Endothelial cell of umbilical vein (primary cell): ENCODE measurements around the gene CTNNA2. TPM values are rescaled to one million over a fixed set of nuclear protein-coding genes. Genes with fewer than 3 reads are reported as not detected.

ENCODE experiments used
- Bru-seq: library from RNA; stranded (reverse); fragments of 400-500 nt; gene quantifications from one replicate; lab custom pipeline; 2021; lab: Mats Ljungman, UMichigan
- BruChase-seq, 2 experiments: library from RNA; stranded (reverse); fragments of 400-500 nt; gene quantifications; one replicate each; lab custom pipeline; 2021; lab: Mats Ljungman, UMichigan
- BruUV-seq: library from RNA; stranded (reverse); fragments of 400-500 nt; replicated peaks from 2 replicates; lab custom pipeline; 2021; lab: Mats Ljungman, UMichigan
- CTCF ChIA-PET: fragments of 300-600, 350-600 bp; sonication (Branson Sonifier 250); formaldehyde crosslinking; loops from one replicate; lab custom pipeline; 2021; ENCODE audit warnings: antibody characterized with exemption, inconsistent platforms; lab: Charles Lee
- POLR2A ChIA-PET: fragments of 300-600, 350-600 bp; sonication (Branson Sonifier 250); formaldehyde crosslinking; loops from one replicate; lab custom pipeline; 2021; ENCODE audit warnings: antibody characterized with exemption, inconsistent platforms; lab: Charles Lee
- DNase-seq: peaks from one replicate; pipeline ENCODE4 v3.0.0-alpha.2; 2011; ENCODE audit warnings: low read depth, low spot score
- FAIRE-seq: peaks from 2 replicates; lab custom pipeline; 2011; peaks lifted over from hg19 to GRCh38; lab: Jason Lieb, UNC
- H2AFZ ChIP-seq: 2 replicates; pipeline ENCODE4 v1.6.0; 2012; ENCODE audit warnings: low read depth, low read length, control low read depth, inconsistent platforms
- H3K27ac ChIP-seq: 2 replicates; pipeline ENCODE4 v1.5.1; 2011; ENCODE audit warnings: low read depth, mild to moderate bottlenecking, control low read depth, low read length, moderate library complexity; ENCODE audit not compliant: insufficient read depth
- H3K27me3 ChIP-seq, 2 experiments: 2 replicates each; pipeline versions ENCODE4 v1.6.0 to v1.6.1; 2011; ENCODE audit warnings: low read length in 2 of 2, mixed read lengths in 1 of 2; ENCODE audit not compliant: control insufficient read depth in 2 of 2, insufficient read depth in 2 of 2
- H3K36me3 ChIP-seq, 2 experiments: 2 replicates in 1 of 2; 3 replicates in 1 of 2; pipeline ENCODE4 v1.5.1; 2011; ENCODE audit warnings: low read length in 2 of 2, mild to moderate bottlenecking in 1 of 2, moderate library complexity in 1 of 2; ENCODE audit not compliant: control insufficient read depth in 2 of 2, insufficient read depth in 2 of 2; ENCODE audit errors: extremely low read depth in 1 of 2
- H3K4me1 ChIP-seq: 3 replicates; pipeline ENCODE4 v1.5.1; 2011; ENCODE audit warnings: mild to moderate bottlenecking, low read length; ENCODE audit not compliant: control insufficient read depth, insufficient read depth; ENCODE audit errors: extremely low read depth
- H3K4me2 ChIP-seq: 2 replicates; pipeline ENCODE4 v1.6.1; 2011; ENCODE audit warnings: low read length, control low read depth, mixed read lengths; ENCODE audit not compliant: insufficient read depth
- H3K4me3 ChIP-seq, 3 experiments: fragments of 200-600 bp in 1 of 3; sonication (generic), shearing (Covaris generic) in 1 of 3; replicated peaks in 1 of 3; 2 replicates each; pipeline ENCODE4 v1.5.1; 2011 to 2016; ENCODE audit warnings: control low read depth in 3 of 3, low read length in 3 of 3, mild to moderate bottlenecking in 2 of 3, inconsistent platforms in 1 of 3, low read depth in 1 of 3, moderate library complexity in 1 of 3; ENCODE audit not compliant: insufficient read depth in 1 of 3
- H3K79me2 ChIP-seq: 2 replicates; pipeline ENCODE4 v1.6.0; 2012; ENCODE audit warnings: low read length, inconsistent platforms; ENCODE audit not compliant: control insufficient read depth, insufficient read depth
- H3K9ac ChIP-seq: replicated peaks from 2 replicates; pipeline ENCODE3; 2011; ENCODE audit warnings: low read length, control low read depth; ENCODE audit not compliant: insufficient read depth; ENCODE audit errors: extremely low read depth
- H3K9me1 ChIP-seq: replicated peaks from 3 replicates; pipeline ENCODE4 v1.6.0; 2011; ENCODE audit warnings: mild to moderate bottlenecking, low read length; ENCODE audit not compliant: control insufficient read depth, insufficient read depth; ENCODE audit errors: extremely low read depth
- H3K9me3 ChIP-seq: replicated peaks from 2 replicates; pipeline ENCODE4 v1.5.1; 2012; ENCODE audit warnings: low read length, inconsistent platforms; ENCODE audit not compliant: control insufficient read depth, insufficient read depth
- H4K20me1 ChIP-seq: replicated peaks from 2 replicates; pipeline ENCODE3; 2011; ENCODE audit warnings: mild to moderate bottlenecking, low read length; ENCODE audit not compliant: control insufficient read depth, insufficient read depth; ENCODE audit errors: extremely low read depth
- EZH2 ChIP-seq: IDR thresholded peaks from 2 replicates; pipeline ENCODE4 v1.6.1; 2012; ENCODE audit warnings: borderline replicate concordance, low read depth, mild to moderate bottlenecking, moderate library complexity, low read length, inconsistent platforms; ENCODE audit not compliant: severe bottlenecking
- FOS ChIP-seq: IDR thresholded peaks from 2 replicates; pipeline ENCODE4 v1.6.1; 2011; ENCODE audit warnings: mild to moderate bottlenecking, low read length, moderate library complexity, borderline replicate concordance; ENCODE audit not compliant: insufficient read depth
- GATA2 ChIP-seq: IDR thresholded peaks from 2 replicates; pipeline ENCODE4 v1.7.0; 2011; ENCODE audit warnings: low read depth, mild to moderate bottlenecking, moderate library complexity, mixed read lengths, low read length; ENCODE audit not compliant: insufficient read length, insufficient read depth
- JUN ChIP-seq: IDR thresholded peaks from 2 replicates; pipeline ENCODE4 v1.6.1; 2011; ENCODE audit warnings: borderline replicate concordance, low read depth; ENCODE audit not compliant: insufficient read length, insufficient read depth
- MYC ChIP-seq: IDR thresholded peaks from one replicate; pipeline ENCODE4 v1.6.1; 2011; ENCODE audit warnings: mild to moderate bottlenecking, low read depth, low read length
- POLR2A ChIP-seq: IDR thresholded peaks from 2 replicates; pipeline ENCODE4 v1.6.1; 2012; ENCODE audit warnings: low read depth, mild to moderate bottlenecking, control low read depth, low read length
- POLR2AphosphoS5 ChIP-seq: IDR thresholded peaks from 2 replicates; pipeline ENCODE4 v1.6.1; 2012; ENCODE audit warnings: low read depth, mild to moderate bottlenecking, control low read depth, low read length, moderate library complexity; ENCODE audit not compliant: insufficient read depth
- dilution Hi-C: fragments of 300-500 bp; cut with MboI; formaldehyde crosslinking; loops from one replicate; pipeline ENCODE4 v1.15.0; 2019; ENCODE audit warnings: low sequenced_read_pairs; ENCODE audit not compliant: extremely low pct_ligation_motif_present
- intact Hi-C: fragments of 100-400 bp; cut with micrococcal nuclease; formaldehyde crosslinking; loops from one replicate; pipeline ENCODE4 v1.10.0; 2022
- long read RNA-seq: library from polyadenylated mRNA; stranded (forward); transcript quantifications from one replicate; pipeline ENCODE4 v2.0.0, GENCODE V29; 2021
- polyA minus RNA-seq, 3 experiments: library from RNA; depleted of rRNA, polyadenylated mRNA; stranded (reverse); fragments of >200 nt; gene quantifications; 1 replicate in 1 of 3; 2 replicates in 2 of 3; pipeline ENCODE4 v1.2.3, GENCODE V29; 2011
- polyA plus RNA-seq, 4 experiments: library from polyadenylated mRNA; depleted of rRNA in 3 of 4; stranded (reverse) in 3 of 4; unstranded in 1 of 4; fragments of >200 nt; gene quantifications; 2 replicates each; pipeline versions ENCODE4 v1.2.1 to v1.2.3, GENCODE V29; 2011 to 2012; ENCODE audit warnings: missing spikeins in 1 of 4
- total RNA-seq: library from RNA; stranded (reverse); gene quantifications from 2 replicates; pipeline ENCODE4 v1.2.3, GENCODE V29; 2021
- TF ChIP-seq, protein P1 (sequence below), 2 donors: IDR thresholded peaks; 1 replicate in 1 of 2; 2 replicates in 1 of 2; pipeline ENCODE4 v1.5.1; 2011; ENCODE audit warnings: low read length in 2 of 2, mild to moderate bottlenecking in 2 of 2, moderate library complexity in 2 of 2, control low read depth in 1 of 2, inconsistent platforms in 1 of 2, low read depth in 1 of 2; ENCODE audit not compliant: insufficient read depth in 1 of 2; ENCODE audit errors: extremely low read depth in 1 of 2
- TF ChIP-seq, protein P2 (sequence below): IDR thresholded peaks from 2 replicates; pipeline ENCODE4 v1.6.1; 2011; ENCODE audit not compliant: insufficient read depth, insufficient read length

CTNNA2 gene
- total RNA-seq (not detected in 2 replicates), polyA plus RNA-seq (not detected in 2 replicates), polyA minus RNA-seq (not detected in 2 replicates), Bru-seq, nascent RNA (percentile 0 among the genes with signal in this experiment), BruChase-seq, experiment 1, labeled RNA remaining after a 6-hour chase (percentile 0 among the genes with signal in this experiment), BruChase-seq, experiment 2, labeled RNA remaining after a 2-hour chase (percentile 0 among the genes with signal in this experiment)
- not detected in 2 replicates for polyA plus RNA-seq (2011; cell fraction: cytosol; rRNA removed)
- not detected in 2 replicates for polyA plus RNA-seq (2011; cell fraction: nucleus; rRNA removed)
- not detected in 2 replicates for polyA plus RNA-seq (2012)
- polyA minus RNA-seq (2011; cell fraction: cytosol; rRNA and poly(A)+ RNA removed), result not detected
- polyA minus RNA-seq (2011; cell fraction: nucleus; rRNA and poly(A)+ RNA removed), result not detected in 2 replicates
- long read RNA-seq, result 0 reads

DNA sequence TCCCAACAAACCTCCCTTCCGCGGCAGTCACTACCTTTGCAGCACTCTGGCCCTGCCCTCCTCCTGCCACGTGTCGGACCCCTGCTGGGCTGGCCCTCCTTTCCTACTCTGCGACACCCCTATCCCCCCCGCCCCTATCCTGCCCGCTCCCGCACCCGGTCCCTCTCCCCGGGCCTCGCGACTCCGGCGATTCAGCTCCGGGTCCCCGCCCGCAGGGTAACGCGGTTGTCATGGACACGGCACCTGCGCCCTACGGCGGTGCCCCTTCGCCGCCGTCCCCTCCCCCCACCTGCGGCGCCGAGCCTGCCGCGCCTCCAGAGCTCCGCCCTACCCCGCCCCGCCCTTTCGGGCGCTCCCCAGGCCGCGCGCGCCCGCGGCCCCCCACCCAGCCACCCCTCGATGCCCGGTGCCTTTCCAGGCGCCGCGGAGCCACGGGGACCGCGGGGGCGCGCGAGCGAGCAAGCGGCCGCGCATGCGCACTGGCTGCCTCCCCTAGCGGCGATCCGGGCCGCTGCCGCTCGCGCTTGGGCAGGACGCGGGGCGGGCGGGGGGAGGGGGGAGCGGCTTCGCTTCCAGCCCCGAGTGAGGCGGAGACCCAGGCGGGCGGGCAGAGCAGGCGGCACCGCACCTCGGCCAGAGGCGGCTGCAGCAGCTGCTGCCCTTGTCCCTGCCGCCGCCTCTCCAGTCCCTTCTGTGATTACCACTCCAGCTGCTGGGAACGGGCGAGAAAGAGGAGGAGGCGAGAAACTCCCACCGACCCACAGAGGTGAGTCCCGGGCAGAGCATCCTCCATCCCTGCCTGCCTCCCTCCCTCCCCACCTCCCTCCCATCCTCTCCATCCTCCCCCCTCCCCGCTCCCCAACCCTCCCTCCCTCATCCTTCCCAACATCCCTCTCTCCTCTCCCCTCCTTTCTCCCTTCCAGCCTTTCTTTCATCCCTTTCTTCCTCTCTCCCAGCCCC lies at the start of gene CTNNA2:
CTNNA2 (plus strand) TSS at position 610 of the 960 bp plus-strand sequence.
- Histone ChIP-seq H3K4me1 (no peaks in the 10 kb centered on the region), H3K27ac (no peak within 1 kb of the TSS), H3K9me3 (no peaks in the 10 kb centered on the region), H3K9me1 (no peaks in the 10 kb centered on the region), H3K36me3 (no peaks in the 10 kb centered on the region), H4K20me1 (no peaks in the 10 kb centered on the region), H3K27me3 (no peaks in the 10 kb centered on the region), H3K79me2 (no peaks in the 10 kb centered on the region), H3K9ac (no peak within 1 kb of the TSS), H3K4me2 (no peak within 1 kb of the TSS), H2AFZ (no peak within 1 kb of the TSS), H3K4me3 (no peak within 1 kb of the TSS)
- BruUV-seq, result no TSS peak
- no peak for DNase-seq
- TF ChIP-seq, protein P1, sequence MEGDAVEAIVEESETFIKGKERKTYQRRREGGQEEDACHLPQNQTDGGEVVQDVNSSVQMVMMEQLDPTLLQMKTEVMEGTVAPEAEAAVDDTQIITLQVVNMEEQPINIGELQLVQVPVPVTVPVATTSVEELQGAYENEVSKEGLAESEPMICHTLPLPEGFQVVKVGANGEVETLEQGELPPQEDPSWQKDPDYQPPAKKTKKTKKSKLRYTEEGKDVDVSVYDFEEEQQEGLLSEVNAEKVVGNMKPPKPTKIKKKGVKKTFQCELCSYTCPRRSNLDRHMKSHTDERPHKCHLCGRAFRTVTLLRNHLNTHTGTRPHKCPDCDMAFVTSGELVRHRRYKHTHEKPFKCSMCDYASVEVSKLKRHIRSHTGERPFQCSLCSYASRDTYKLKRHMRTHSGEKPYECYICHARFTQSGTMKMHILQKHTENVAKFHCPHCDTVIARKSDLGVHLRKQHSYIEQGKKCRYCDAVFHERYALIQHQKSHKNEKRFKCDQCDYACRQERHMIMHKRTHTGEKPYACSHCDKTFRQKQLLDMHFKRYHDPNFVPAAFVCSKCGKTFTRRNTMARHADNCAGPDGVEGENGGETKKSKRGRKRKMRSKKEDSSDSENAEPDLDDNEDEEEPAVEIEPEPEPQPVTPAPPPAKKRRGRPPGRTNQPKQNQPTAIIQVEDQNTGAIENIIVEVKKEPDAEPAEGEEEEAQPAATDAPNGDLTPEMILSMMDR (IDR thresholded peaks at IDR 0.05; ENCODE audit: extremely low read depth in 1 of 2, insufficient read depth in 1 of 2, low read depth in 1 of 2, low read length in 2 of 2), result no peak
- TF ChIP-seq, protein P2, sequence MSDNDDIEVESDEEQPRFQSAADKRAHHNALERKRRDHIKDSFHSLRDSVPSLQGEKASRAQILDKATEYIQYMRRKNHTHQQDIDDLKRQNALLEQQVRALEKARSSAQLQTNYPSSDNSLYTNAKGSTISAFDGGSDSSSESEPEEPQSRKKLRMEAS, result no peak
- TF ChIP-seq JUN (no peak), POLR2AphosphoS5 (no peak), GATA2 (no peak), EZH2 (no peak), POLR2A (no peak), MYC (no peak), FOS (no peak)
- intact Hi-C loops (no loop called here), dilution Hi-C loops (no loop called here)
- POLR2A ChIA-PET, result no interaction called here
- CTCF ChIA-PET, result no interaction called here
- no peak for FAIRE-seq
